ENCODE results near the gene IRS1. TPM values are rescaled to one million over a fixed set of nuclear protein-coding genes. Genes with fewer than 3 reads are reported as not detected.
"Not testable (repeated sequence)": the region's sequence is repeated elsewhere in the genome, so short reads cannot be mapped to it uniquely, and the experiment has no call there.

Gene IRS1
- total RNA-seq, 2 donors from 2014 or later: 14.6 to 15.8 TPM

DNA sequence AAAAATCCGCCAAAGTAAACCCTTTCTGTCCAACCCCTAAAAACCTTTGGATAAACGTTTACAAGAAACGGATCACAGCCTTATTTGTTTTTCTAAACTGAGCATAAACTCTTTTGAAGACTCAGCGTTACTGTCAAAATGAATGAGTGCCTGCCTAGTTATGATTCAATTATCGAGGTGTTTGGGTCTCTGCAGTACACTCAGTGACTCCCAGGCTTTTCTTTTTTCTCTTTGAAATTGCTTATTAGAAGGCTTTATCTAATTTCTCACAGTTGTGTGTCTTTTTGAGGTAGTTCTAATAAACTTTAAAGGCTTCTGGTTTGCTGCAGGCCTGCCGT is 36.9 kb upstream of the IRS1 start:
- H3K9me3 ChIP-seq: no peaks in the 10 kb centered on the region
- TF ChIP-seq, protein P1, sequence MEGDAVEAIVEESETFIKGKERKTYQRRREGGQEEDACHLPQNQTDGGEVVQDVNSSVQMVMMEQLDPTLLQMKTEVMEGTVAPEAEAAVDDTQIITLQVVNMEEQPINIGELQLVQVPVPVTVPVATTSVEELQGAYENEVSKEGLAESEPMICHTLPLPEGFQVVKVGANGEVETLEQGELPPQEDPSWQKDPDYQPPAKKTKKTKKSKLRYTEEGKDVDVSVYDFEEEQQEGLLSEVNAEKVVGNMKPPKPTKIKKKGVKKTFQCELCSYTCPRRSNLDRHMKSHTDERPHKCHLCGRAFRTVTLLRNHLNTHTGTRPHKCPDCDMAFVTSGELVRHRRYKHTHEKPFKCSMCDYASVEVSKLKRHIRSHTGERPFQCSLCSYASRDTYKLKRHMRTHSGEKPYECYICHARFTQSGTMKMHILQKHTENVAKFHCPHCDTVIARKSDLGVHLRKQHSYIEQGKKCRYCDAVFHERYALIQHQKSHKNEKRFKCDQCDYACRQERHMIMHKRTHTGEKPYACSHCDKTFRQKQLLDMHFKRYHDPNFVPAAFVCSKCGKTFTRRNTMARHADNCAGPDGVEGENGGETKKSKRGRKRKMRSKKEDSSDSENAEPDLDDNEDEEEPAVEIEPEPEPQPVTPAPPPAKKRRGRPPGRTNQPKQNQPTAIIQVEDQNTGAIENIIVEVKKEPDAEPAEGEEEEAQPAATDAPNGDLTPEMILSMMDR (IDR thresholded peaks at IDR 0.05): no peak
- H3K4me3 ChIP-seq: peak overlapping the region; percentile 86 to 91
- no peaks in the 10 kb centered on the region for H3K36me3 ChIP-seq
- no peaks in the 10 kb centered on the region for H3K27me3 ChIP-seq
- peaks cover 0 to 21% of the 10 kb centered on the region in 2 donors for H3K4me1 ChIP-seq
- DNase-seq (ENCODE audit: low spot score): no peak
- H3K27ac ChIP-seq: peak overlapping the region; percentile 99

DNA sequence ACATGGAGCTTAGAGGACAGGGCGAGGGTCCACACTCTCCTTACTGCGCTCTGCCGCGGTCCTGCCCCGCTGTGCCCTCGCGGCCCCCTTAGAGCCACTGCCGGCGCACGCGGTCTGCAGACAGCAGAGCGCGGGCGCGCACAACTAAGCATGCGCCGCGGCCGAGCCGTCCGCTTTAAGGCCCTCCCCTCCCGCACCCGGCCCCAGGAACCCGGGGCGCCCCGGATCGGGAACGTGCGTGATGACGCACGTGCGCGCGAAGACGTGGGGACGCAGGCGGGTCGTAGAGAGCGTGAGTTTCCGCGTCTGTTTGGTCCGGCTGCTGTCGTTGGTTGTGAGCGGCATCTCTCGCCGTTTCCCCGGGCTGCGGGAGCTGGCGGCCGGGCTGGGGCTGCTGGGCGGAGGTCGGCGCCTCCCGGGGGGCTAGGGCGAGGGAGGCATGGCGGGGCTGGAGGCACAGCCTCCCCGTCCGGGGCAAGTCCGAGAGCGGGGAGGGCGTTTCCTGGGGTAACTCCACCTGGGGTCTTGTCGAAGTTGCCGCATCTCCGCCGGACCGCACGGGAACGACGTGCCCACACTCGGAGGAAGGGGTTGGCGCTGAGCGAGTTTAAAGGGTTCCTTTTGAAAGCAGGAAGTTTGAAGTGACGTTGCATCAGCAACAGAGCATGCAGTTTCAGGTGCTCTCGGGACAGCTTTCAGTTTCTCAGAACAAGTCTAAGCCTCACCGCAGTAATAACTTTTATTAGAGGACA is 36.4 kb upstream of the IRS1 start, which contains the start of gene RHBDD1:
RHBDD1 (plus strand) TSS at position 259 of the 752 bp plus-strand sequence. CDS start 28,640 bp downstream, outside the sequence.
- Histone ChIP-seq H3K36me3 (no peaks in the 10 kb centered on the region), H3K27me3 (no peaks in the 10 kb centered on the region), H3K27ac (peak within 1 kb of the TSS; percentile 99), H3K4me3 (peak within 1 kb of the TSS; percentile 86 to 91), H3K9me3 (no peaks in the 10 kb centered on the region), H3K4me1 (peaks cover 0 to 21% of the 10 kb centered on the region in 2 donors)
- TF ChIP-seq, protein P1 (IDR thresholded peaks at IDR 0.05): no peak
- peak; percentile 93 for DNase-seq (ENCODE audit: low spot score)

DNA sequence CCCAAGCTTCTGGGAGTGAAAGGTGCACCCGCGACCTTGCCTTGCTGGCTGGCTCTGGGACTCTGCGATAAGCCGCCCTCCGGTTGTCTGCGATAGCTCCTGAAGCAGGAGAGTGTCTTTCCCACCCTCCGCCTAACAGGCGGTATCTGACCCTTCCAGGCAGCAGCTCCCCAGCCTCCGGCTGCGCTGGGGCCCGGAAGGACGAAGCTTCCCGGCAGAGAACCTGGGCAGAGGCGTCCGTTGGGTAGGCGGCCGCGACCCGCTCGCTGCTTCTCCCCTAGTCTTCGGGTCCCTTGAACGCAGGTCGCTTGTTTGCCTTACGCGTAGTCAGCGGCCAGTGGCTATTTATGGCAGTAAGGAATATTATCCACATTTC is 35.8 kb upstream of the IRS1 start:
- Histone ChIP-seq H3K36me3 (no peaks in the 10 kb centered on the region), H3K4me1 (peaks cover 0 to 21% of the 10 kb centered on the region in 2 donors), H3K9me3 (no peaks in the 10 kb centered on the region), H3K27me3 (no peaks in the 10 kb centered on the region), H3K27ac (peak overlapping the region; percentile 99), H3K4me3 (peak overlapping the region; percentile 86 to 91)
- TF ChIP-seq, protein P1 (IDR thresholded peaks at IDR 0.05): no peak
- no peak for DNase-seq (ENCODE audit: low spot score)

DNA sequence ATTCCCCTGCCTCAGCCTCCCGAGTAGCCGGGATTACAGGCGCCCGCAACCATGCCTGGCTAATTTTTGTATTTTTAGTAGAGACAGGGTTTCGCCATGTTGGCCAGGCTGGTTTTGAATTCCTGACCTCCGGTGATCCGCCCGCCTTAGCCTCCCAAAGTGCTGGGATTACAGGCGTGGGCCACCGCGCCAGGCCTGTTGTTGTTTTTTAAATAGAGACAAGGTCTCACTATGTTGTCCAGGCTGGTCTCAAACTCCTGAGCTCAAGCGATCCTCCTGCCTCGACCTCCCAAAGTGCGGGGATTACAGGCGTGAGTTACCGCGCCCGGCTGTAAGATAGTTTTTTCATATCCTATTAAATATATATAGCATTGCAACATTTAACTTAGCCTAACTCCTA is 35.3 kb upstream of the IRS1 start:
- Histone ChIP-seq H3K27ac (peak overlapping the region in 1 of 2 donors; percentile 99), H3K4me3 (peak overlapping the region in 1 of 2 donors; percentile 86), H3K4me1 (peaks cover 0 to 21% of the 10 kb centered on the region in 2 donors)
- not testable (repeated sequence) for DNase-seq (ENCODE audit: low spot score); H3K9me3 ChIP-seq; H3K27me3 ChIP-seq; H3K36me3 ChIP-seq

DNA sequence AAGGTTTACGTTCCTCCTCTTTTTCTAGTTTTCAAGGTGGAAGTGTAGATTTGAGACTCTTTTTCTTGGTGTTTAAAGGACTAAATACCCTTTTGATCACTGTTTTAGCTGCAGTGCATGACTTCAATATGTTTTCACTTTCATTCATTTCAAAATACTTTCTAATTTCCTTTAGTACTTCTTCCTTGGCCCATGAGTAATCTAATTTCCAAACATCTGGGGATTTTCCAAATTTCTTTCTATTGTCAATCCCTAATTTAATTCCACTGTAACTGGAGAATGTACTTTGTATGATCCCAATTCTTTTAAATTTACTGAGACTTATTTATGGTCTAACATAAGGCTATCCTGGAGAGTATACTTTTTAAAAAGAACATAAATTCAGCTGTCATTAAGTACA is 32.4 kb upstream of the IRS1 start:
- TF ChIP-seq, protein P1 (IDR thresholded peaks at IDR 0.05): no peak
- no peak for DNase-seq (ENCODE audit: low spot score)
- Histone ChIP-seq H3K36me3 (no peaks in the 10 kb centered on the region), H3K27ac (no peak overlapping the region), H3K4me3 (no peak overlapping the region), H3K27me3 (no peaks in the 10 kb centered on the region), H3K9me3 (no peaks in the 10 kb centered on the region), H3K4me1 (peaks cover 0 to 18% of the 10 kb centered on the region in 2 donors)

DNA sequence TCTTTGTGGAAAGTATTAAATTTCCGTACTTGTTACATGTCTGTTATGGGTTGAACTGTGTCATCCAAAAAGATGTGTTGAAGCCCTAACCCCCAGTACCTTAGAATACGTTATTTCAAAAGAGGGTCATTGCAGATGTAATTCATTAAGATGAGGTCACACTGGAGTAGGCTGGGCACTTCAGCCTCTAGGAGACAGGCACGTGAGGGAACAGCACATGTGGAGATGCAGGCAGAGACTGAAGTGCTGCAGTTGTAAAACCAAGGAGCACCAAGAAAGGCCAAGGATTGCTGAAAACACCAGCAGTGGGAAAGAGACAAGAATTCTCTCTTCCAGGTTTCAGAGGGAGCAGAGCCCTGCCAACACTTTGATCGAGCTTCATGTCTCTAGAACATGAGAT is 31.6 kb upstream of the IRS1 start:
- Histone ChIP-seq H3K36me3 (no peaks in the 10 kb centered on the region), H3K4me1 (peaks cover 0 to 11% of the 10 kb centered on the region in 2 donors)

More for the DNA sequence above, 31.6 kb upstream of the IRS1 start:
- Histone ChIP-seq H3K27ac (no peak overlapping the region), H3K27me3 (no peaks in the 10 kb centered on the region), H3K9me3 (no peaks in the 10 kb centered on the region), H3K4me3 (no peak overlapping the region)
- DNase-seq (ENCODE audit: low spot score): no peak
- TF ChIP-seq, protein P1 (IDR thresholded peaks at IDR 0.05): no peak
